GM18909 (cell line): Measurements from ENCODE around the gene IMP4.

Source experiments
- ATAC-seq: cut with Tn5 transposase; IDR thresholded peaks from one replicate; pipeline ENCODE4 v1.9.1; 2021; ENCODE audit warnings: mild to moderate bottlenecking; ENCODE audit not compliant: unreplicated experiment, poor library complexity

Gene IMP4

DNA sequence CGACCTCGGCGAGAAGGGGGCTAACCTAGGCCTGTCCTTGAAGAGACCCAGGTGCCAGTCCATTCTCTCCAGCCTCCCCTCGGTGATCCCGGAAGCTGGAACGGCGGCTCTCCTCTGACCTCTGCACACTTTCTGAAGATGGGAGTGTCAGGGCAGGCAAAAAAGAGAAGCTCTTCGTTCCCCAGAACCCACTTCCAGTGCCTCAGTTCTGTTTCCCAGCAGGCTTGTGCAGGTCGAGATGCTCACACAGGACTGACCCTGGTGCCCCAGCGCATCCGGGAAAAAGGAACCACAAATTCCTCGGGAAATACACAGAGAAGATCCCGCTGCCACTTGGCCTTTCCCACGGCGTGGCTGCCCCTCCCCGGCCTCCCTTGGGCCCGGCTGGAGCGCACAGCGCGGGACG is 12.5 kb downstream of the IMP4 start:
- no peak for ATAC-seq

DNA sequence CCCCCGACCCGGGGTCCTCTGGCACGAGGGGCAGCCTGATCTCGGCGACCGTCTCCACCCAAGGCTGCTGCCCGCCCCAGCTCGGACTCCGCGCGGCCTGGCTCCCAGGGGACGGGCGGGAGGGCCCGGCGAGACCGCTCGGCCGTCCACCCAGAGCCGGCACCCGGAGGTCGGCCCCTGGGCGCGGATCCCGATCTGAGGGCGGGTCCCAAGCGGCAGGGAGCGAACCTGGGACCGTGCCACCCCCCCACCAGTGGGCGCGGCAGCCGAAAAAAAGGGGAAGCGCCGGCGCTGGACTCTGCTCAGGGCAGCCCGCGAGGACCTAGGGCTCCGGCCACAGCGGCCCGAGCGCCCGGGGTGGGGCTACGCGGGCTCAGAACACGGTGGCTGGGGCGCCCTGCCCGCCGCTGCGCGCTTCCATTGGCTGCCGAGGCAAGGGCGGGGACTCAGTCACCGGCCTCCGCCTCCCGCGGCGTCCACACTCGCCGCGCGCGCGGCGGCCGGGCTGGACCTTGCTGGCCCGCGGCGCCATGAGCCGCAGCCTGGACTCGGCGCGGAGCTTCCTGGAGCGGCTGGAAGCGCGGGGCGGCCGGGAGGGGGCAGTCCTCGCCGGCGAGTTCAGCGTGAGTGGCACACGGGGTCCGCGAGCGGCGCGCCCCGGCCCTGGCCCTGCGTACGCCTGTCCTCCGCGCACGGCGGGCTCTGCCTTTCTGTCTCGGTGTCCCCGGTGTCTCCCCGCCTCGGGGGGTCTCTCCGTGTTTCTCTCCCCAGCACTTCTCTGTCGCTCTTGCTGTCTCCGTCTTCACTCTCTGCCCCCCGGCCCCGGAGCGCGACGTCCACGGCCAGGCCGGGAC is 13.1 kb downstream of the IMP4 start, which contains the start of gene PTPN18:
TSS of gene PTPN18 (plus strand) at position 479 of the 854 bp plus-strand sequence. CDS start at position 531, 52 bp downstream.
- peak; percentile 92 for ATAC-seq

DNA sequence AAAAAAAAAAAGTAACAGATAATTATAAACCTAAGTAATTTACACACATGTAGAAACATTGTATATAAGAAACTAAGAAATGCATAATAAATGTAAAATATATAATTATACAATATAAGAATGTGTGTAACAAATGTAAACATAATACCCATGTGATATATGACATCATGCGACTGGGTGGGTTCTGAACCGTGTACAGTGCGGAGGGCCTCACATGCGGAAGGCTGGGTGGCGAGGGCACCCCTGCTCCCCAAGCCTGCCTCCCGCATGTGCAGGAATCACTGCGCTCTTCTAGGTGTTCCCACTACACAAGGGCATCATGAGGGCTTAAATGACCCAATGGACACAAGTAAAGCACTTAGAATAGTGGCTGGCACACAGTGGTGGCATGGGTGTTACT is 15.2 kb downstream of the IMP4 start:
- no peak for ATAC-seq

DNA sequence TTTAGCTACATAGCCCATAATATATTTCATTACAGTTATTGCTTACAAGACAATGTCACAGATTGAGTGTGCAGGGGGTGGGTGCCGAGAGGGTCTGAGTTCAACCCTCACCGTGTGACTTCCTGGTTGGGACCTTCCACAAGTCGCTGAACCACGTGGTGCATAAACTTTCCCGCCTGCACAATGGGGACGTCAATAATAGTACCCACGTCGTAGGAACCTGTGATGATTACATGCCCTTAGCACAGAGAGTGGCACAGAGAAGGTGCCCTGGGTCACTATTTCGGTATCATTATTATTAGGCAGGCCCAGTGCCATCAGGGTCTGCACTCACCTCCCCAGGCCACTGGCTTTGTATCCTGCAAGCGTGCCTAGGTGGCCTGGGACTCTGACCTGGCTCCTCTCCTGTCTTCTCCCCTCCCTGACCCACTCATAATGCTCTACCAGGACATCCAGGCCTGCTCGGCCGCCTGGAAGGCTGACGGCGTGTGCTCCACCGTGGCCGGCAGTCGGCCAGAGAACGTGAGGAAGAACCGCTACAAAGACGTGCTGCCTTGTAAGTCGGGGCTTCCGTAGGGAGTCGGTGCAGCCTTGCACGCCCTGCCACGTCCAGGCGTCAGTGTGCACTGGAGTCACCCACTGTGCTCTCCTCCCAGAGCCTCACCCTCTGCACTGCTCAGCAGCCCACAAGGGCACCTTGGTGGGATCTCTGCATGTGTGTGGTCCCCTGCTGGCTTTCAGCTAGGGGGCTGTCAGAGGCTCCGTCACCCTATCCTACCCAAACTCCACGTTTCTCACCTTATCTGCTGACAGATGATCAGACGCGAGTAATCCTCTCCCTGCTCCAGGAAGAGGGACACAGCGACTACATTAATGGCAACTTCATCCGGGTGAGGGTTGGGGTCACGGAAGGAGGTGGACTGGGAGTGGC is 16.0 kb downstream of the IMP4 start:
- no peak for ATAC-seq

DNA sequence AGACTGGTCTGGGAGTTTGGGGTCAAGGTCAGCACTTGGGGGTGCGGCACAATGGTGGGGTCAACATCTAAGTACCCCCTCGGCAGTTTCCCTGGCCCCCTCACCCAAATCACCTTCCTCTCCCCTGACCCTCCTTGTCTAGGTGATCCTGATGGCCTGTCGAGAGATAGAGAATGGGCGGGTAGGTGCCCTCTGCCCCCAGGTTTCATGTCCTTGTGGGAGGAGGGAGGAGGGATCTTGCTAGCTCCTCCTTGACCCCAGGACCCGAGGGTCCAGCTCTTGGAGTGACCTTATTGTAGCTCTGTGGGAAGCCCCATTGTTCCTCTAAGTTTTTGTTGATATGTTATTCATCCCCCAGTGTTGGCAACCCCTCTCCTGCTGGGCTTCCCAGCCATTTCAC is 16.8 kb downstream of the IMP4 start:
- ATAC-seq, result no peak

DNA sequence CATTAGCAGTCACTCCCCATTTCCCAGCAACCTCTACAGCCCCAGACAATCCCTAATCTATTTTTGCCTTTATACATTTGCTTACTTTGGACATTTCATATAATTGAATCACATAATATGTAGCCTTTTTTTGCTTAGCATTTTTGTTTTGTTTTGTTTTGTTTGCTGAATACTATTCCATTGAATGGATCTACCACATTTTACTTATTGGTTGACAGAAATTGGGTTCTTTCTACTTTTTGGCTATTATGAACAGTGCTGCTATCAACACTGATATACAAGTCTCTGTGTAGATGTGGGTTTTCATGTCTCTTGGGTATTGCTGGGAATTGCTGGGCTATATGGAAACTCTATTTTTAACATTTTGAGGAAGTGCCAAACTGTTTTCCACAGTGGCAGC is 20.8 kb downstream of the IMP4 start:
- ATAC-seq, result no peak

DNA sequence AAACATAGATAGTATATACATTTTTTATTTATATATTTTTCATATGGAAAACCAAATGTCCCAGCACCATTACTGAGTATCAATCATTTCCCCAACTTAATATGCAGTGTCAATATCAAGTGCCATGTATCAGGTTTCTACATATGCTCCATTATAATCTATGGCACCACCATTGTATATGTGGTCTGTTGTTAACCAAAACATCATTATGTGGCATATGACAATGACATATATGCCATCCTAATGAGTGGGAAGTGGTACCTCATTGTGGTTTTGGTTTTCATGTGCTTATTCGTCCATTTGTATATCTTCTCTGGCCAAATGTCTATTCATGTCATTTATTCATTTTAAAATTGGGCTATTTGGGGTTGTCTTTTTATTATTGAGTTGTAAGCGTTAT is 22.4 kb downstream of the IMP4 start:
- no peak for ATAC-seq

DNA sequence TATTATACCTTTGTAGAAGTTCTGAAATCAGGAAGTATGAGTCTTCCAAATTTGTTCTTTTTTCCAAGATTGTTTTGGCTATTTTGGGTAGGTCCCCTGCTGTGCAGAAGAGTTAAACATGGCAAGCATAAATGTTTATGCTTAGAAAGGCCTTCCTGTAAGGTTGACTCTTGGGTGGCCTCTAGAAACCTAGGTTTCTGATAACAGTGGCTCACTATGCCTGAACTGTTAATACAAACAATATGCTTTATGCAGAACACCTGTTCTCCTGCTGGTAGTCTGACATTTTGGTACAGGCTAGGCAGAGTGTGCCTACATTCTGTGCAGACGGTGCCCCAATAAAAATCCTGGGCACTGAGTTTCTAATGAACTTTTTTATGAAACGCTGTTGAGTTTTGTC is 23.3 kb downstream of the IMP4 start:
- ATAC-seq, result no peak

DNA sequence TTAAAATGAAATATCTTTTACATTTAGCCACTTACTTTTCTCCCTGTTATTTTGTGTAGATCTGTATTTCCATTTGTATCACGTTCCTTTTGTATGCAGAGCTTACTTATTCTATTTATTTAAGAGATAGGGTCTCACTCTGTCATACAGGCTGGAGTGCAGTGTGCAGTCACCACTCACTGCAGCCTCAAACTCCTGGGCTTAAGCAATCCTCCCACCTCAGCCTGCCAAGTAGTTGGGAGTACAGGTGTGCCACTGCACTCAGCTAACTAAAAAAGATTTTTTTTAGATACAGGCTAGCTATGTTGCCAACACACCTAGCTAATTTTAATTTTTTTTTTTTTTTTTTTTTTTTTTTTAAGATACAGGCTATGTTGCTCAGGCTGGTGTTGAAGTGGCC is 24.0 kb downstream of the IMP4 start:
- ATAC-seq, result no peak

DNA sequence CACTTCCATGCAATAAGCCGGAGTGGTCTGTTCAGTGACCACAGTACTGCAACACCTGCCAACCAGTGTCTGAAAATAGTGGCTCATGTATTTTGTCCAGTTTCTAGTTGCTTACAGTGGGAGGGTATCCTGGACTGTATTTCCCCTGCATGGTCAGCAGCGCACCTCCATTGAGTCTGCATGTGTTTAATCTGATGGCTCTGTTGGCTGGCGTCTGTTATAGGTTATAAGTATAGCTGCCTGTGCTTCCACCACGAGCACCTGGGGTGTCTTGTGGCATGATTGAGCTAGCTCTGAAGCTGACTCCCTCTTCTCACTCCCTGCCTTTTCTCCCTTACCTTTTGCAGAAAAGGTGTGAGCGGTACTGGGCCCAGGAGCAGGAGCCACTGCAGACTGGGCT is 26.1 kb downstream of the IMP4 start:
- no peak for ATAC-seq

DNA sequence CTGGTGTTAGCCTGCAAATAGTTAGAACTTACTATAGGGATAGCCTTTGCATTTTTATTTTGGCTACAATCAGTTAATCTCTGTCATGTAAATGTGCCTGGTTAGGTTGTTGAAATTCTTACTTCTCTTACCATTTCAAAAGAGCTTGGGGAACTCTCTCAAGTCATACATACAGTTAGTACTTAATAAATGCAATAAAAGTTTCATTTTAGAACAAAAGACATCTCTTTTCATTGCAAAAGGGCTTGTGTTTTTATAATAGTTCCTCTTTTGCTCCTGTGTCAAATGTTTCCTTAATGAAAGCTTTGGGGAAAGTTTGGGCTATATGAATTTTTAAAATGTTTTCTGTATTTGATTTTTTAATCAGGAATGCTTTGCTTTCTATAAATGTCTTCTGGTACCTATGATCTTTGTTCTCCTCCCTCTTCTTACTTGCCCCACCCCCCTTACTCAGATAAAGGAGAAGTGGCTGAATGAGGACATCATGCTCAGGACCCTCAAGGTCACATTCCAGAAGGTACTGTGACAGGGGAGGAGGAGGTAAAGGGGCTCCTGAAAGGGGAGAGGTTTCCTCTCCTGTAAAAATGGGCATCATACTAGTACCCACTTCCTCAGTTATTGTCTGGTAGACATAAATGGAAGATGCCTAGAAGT is 26.7 kb downstream of the IMP4 start:
- ATAC-seq, result no peak

DNA sequence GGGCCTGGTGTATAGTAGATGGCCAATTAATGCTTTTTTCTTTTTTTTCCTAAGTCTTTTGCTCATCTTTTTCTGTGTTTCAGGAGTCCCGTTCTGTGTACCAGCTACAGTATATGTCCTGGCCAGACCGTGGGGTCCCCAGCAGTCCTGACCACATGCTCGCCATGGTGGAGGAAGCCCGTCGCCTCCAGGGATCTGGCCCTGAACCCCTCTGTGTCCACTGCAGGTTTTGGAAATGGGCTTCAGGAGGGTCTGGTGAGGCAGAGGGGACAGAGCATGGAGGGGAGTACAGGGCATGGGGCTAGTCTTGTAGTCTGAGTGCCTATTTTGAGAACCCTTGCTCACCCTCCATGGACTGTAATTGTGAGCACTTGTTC is 27.3 kb downstream of the IMP4 start:
- ATAC-seq, result no peak

DNA sequence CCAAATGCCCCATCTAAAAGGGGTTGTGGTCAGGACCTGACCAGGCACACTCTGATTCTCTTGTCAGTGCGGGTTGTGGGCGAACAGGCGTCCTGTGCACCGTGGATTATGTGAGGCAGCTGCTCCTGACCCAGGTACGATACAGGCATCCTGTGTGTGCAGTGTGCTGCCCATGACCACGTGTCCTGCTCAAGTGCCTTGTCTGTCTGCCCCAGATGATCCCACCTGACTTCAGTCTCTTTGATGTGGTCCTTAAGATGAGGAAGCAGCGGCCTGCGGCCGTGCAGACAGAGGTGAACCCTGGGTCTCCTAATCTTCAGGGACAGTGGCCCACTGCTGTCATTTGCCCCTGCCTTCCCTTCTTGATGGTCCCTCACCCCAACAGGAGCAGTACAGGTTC is 27.8 kb downstream of the IMP4 start:
- no peak for ATAC-seq

DNA sequence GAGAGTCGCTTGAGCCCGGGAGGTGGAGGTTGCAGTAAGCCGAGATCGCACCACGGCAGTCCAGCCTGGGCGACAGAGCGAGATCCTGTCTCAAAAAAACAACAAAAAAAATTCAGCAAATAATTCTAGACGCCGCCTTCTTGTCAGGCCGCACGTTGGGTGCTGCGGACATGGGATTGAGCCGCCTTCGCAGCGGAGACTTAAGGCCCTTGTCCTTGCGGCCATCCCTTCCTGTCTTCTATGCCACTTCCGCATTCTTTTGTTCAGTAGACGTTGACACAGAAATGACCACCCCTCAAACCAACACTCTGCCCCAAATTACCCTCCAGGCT is 29.0 kb downstream of the IMP4 start:
- peak; percentile 39 for ATAC-seq

DNA sequence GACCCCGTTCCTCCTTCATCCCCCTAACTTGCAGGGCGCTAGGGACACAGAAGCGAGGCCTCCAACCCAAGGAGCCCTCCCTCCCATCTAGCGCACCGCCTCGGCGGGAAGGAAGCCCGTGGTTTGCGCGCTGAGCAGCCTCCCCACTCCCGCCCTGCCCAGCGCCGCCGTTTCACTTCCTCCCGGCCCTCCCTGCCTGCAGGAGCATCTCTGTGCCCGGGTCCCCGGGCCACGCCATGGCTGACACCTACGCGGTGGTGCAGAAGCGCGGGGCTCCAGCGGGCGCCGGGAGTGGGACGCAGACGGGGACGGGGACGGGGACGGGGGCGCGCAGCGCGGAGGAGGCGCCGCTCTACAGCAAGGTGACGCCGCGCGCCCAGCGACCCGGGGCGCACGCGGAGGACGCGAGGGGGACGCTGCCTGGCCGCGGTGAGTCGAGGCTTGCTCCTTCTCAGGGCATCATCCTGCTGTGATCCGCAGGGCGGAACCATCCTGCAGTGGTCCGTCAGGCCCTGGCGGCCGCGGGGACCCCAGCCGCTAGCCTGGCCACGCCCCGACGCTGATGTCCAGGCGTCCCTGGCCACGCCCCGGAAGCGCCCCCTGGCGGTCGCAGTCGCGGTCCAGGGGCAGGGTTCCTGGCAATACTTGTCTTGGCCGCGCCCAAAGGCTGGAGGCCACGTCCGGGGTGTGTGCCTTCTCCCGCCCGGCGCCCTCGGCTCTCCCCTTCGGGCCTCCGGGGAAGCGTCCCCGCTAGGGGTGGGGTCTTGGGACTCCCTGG is 29.5 kb downstream of the IMP4 start:
- peak; percentile 82 for ATAC-seq

DNA sequence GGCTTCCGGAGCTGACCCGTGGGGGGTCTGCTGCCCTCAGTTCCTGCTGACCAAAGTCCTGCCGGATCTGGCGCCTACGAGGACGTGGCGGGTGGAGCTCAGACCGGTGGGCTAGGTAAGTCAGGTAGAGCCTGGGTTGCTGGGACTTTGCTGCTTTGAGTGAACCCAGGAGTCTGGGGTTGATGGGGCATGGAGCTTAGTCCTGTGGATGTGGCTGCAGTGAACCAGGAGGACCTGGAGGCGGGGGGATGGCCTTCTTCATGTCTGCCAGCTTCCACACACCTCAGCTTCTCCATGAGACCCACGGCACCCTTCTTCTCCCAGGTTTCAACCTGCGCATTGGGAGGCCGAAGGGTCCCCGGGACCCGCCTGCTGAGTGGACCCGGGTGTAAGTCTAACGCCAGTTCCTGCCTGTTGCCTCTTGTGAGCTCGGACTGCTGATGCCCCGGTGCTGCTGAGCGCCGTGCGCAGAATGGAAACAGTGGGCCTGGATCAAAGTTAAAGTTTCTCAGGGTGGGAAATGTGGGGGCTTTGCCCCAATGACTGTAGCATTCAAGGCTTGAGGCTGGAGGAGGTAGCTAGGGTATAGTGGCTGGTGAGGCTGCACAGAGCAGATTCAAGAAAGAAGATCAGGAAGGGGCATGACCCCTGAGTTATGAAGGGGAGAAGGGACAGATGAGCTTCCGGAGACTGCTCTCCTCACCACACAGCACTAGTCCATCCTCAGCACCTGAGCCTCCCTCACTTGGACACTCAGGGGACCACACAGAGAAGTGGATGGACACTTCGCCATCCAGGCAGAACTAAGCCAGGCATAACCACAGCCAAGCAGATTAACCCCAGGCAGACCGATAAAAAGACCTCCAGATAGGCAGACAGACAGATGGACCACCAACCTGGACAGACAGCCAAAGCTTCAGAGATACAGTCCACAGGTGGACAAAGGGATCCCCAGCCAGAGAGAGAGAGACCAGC is 30.4 kb downstream of the IMP4 start:
- ATAC-seq, result peak; percentile 7

DNA sequence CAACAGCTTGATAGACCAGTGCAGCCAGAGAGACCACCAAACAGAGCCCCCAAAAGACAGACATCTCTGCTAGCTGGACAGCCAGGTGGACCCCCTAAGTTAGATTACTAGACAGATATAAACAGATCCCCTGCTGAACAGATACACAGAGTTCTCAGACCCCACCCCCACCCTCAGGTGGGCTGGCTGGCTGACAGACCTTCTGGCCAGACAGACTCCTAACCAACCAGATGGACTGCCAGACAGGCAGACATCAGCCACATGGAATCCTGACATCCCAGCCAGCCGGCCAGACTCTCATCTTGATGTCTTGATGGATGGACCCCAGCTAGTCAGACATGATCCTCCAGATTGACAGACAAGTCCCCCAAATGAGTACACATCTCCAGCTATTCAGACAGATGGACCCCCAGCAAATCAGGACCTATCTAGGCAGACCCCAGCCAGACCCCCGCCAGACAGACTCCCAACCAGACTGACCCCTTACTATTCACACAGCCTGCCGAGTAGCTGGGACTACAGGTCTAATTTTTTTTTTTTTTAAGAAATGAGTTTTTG is 31.2 kb downstream of the IMP4 start:
- ATAC-seq, result no peak

DNA sequence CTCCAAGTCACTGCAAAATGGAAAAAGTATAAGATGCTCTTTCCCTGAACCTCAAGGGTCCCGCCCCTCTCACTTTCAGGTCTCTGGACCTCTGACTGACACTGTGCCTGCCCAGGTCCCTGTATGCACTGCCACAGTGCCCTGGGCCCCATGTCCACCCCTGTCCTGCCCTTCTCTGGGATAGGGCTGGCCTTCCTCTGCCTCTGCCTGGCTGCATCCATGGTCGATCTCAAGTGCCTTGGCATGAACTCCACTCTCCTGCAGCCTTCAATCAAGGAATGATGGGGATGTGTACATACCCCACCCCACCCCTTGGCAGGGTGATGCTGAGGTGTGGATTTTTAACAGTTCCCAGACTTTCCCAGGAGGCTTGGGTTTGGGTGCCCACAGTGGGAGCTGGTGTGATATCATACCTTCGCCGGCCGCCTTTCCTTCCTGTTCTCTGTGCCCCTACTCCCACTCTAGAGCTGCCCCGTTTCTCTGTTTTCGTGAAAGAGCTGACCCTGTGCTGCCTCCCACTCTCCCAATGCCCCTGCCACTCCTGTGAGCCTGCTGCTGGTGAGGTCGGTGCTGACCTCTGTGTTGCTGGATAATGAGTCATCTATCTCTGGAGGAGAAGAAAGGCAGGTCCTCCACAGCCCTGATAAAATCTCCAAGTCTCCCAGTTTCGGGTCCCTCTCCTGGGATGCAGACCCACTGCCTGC is 32.0 kb downstream of the IMP4 start:
- ATAC-seq, result no peak
